MM.1S (cell line): ENCODE data around the gene ADCK1.

Experiments
- DNase-seq: peaks from one replicate; pipeline ENCODE4 v3.0.0-alpha.2; 2015
- H2AFZ ChIP-seq: fragments of 300-600 bp; sonication (generic); 2 replicates; pipeline ENCODE4 v1.6.0; 2016; ENCODE audit warnings: antibody characterized with exemption, low read length
- H3F3A ChIP-seq: fragments of 300-600 bp; sonication (generic); 2 replicates; pipeline ENCODE4 v1.6.1; 2016; ENCODE audit warnings: mild to moderate bottlenecking, antibody characterized with exemption, low read length, moderate library complexity, mixed read lengths; ENCODE audit not compliant: insufficient read depth
- H3K27ac ChIP-seq: fragments of 300-600 bp; sonication (generic); 2 replicates; pipeline ENCODE4 v1.5.1; 2016; ENCODE audit warnings: mild to moderate bottlenecking, low read length
- H3K27me3 ChIP-seq: fragments of 300-600 bp; sonication (generic); replicated peaks from 2 replicates; pipeline ENCODE4 v1.6.0; 2016; ENCODE audit warnings: low read length; ENCODE audit not compliant: insufficient read depth
- H3K36me3 ChIP-seq: fragments of 300-600 bp; sonication (generic); replicated peaks from 2 replicates; pipeline ENCODE4 v1.6.1; 2016; ENCODE audit warnings: mild to moderate bottlenecking, low read length, mixed read lengths; ENCODE audit not compliant: insufficient read depth
- H3K4me1 ChIP-seq: fragments of 300-600 bp; sonication (generic); 2 replicates; pipeline ENCODE4 v1.6.1; 2016; ENCODE audit warnings: low read length, mixed read lengths
- H3K4me2 ChIP-seq: fragments of 300-600 bp; sonication (generic); 2 replicates; pipeline ENCODE4 v1.6.0; 2016; ENCODE audit warnings: low read depth, low read length
- H3K4me3 ChIP-seq: fragments of 300-600 bp; sonication (generic); 2 replicates; pipeline ENCODE4 v1.5.1; 2016; ENCODE audit warnings: low read length, mixed read lengths
- H3K79me2 ChIP-seq: fragments of 300-600 bp; sonication (generic); 2 replicates; pipeline ENCODE4 v1.6.1; 2016; ENCODE audit warnings: mixed run types, low read length, mixed read lengths
- H3K9ac ChIP-seq: fragments of 300-600 bp; sonication (generic); 2 replicates; pipeline ENCODE4 v1.6.1; 2016; ENCODE audit warnings: low read length, mixed read lengths
- H3K9me2 ChIP-seq: fragments of 300-600 bp; sonication (generic); replicated peaks from 2 replicates; pipeline ENCODE4 v1.6.1; 2016; ENCODE audit warnings: mild to moderate bottlenecking, low read length, mixed read lengths; ENCODE audit not compliant: insufficient read depth
- H3K9me3 ChIP-seq: fragments of 300-600 bp; sonication (generic); replicated peaks from 2 replicates; pipeline ENCODE4 v1.6.1; 2016; ENCODE audit warnings: mild to moderate bottlenecking, low read length, mixed read lengths; ENCODE audit not compliant: insufficient read depth
- H4K20me1 ChIP-seq: fragments of 300-600 bp; sonication (generic); 2 replicates; pipeline ENCODE4 v1.6.1; 2016; ENCODE audit warnings: mild to moderate bottlenecking, low read length, moderate library complexity, mixed read lengths; ENCODE audit not compliant: insufficient read depth
- CTCF ChIP-seq: fragments of 300-600 bp; sonication (generic); IDR thresholded peaks from 2 replicates; pipeline ENCODE4 v1.5.1; 2016; ENCODE audit warnings: antibody characterized with exemption, low read length, mixed read lengths
- EZH2 ChIP-seq: fragments of 300-600 bp; sonication (generic); optimal IDR thresholded peaks from 2 replicates; pipeline ENCODE3; 2017; ENCODE audit warnings: low read depth, mild to moderate bottlenecking, antibody characterized with exemption, low read length, mixed read lengths
- EZH2phosphoT487 ChIP-seq: fragments of 300-600 bp; sonication (generic); IDR thresholded peaks from 2 replicates; pipeline ENCODE4 v1.6.1; 2018; ENCODE audit warnings: antibody characterized with exemption, low read length

Gene ADCK1

GRCh38 chr14:77921818-77922217, 121.9 kb downstream of the ADCK1 start:
- Histone ChIP-seq H3K9me3 (no peaks in the 10 kb centered on the region), H2AFZ (no peak overlapping the region), H3K27me3 (no peaks in the 10 kb centered on the region), H3K36me3 (no peaks in the 10 kb centered on the region), H4K20me1 (no peaks in the 10 kb centered on the region), H3K27ac (no peak overlapping the region), H3K9ac (no peak overlapping the region), H3K4me1 (no peaks in the 10 kb centered on the region), H3K4me2 (no peak overlapping the region), H3F3A (no peaks in the 10 kb centered on the region), H3K9me2 (no peaks in the 10 kb centered on the region), H3K4me3 (no peak overlapping the region), H3K79me2 (no peaks in the 10 kb centered on the region)
- no peak for DNase-seq
- TF ChIP-seq CTCF, result no peak
- no peak for TF ChIP-seq EZH2
- TF ChIP-seq EZH2phosphoT487, result no peak

GRCh38 chr14:77923131-77923936, 123.4 kb downstream of the ADCK1 start:
- no peaks in the 10 kb centered on the region for H3K9me3 ChIP-seq
- H3K4me2 ChIP-seq, result no peak overlapping the region
- H3K9me2 ChIP-seq, result no peaks in the 10 kb centered on the region
- H3K27ac ChIP-seq, result no peak overlapping the region
- H3K9ac ChIP-seq, result no peak overlapping the region
- H3K36me3 ChIP-seq, result no peaks in the 10 kb centered on the region
- TF ChIP-seq CTCF (no peak), EZH2 (no peak), EZH2phosphoT487 (no peak)
- DNase-seq, result no peak
- no peaks in the 10 kb centered on the region for H3K79me2 ChIP-seq
- no peak overlapping the region for H3K4me3 ChIP-seq
- H3K4me1 ChIP-seq, result no peaks in the 10 kb centered on the region
- no peak overlapping the region for H2AFZ ChIP-seq
- no peaks in the 10 kb centered on the region for H3K27me3 ChIP-seq
- H4K20me1 ChIP-seq, result no peaks in the 10 kb centered on the region
- no peaks in the 10 kb centered on the region for H3F3A ChIP-seq

GRCh38 chr14:77924141-77924948, 124.4 kb downstream of the ADCK1 start:
- Histone ChIP-seq H3K9ac (no peak overlapping the region), H3K9me2 (no peaks in the 10 kb centered on the region), H3K4me2 (no peak overlapping the region), H3K4me1 (no peaks in the 10 kb centered on the region), H3F3A (no peaks in the 10 kb centered on the region), H3K27me3 (no peaks in the 10 kb centered on the region), H3K36me3 (no peaks in the 10 kb centered on the region), H3K79me2 (no peaks in the 10 kb centered on the region), H3K4me3 (no peak overlapping the region), H3K27ac (no peak overlapping the region), H4K20me1 (no peaks in the 10 kb centered on the region), H3K9me3 (no peaks in the 10 kb centered on the region), H2AFZ (no peak overlapping the region)
- no peak for TF ChIP-seq EZH2
- TF ChIP-seq EZH2phosphoT487, result no peak
- TF ChIP-seq CTCF, result no peak
- no peak for DNase-seq
